Measurements from ENCODE around the gene RBM48.

GRCh38 chr7:92517631-92518030 lies 11.0 kb upstream of the RBM48 start:
- no peak for TF ChIP-seq POLR2AphosphoS5 (IDR thresholded peaks at IDR 0.05; ENCODE audit: insufficient read depth in 1 of 2, low read depth in 1 of 2)
- TF ChIP-seq POLR2A (IDR thresholded peaks at IDR 0.05) = no peak
